IMR-90 (cell line): ENCODE data around the gene ACOX1.

Experiments used
- CEBPB ChIP-seq: IDR thresholded peaks from 2 replicates; pipeline ENCODE4 v1.6.1; 2012; ENCODE audit warnings: low read depth, low read length, improper control_type of control experiment
- CTCF ChIP-seq: conservative IDR thresholded peaks from 2 replicates; pipeline ENCODE4 v1.5.1; 2012; ENCODE audit warnings: mild to moderate bottlenecking, low read depth, low read length, improper control_type of control experiment
- POLR2A ChIP-seq: IDR thresholded peaks from 2 replicates; pipeline ENCODE4 v1.6.1; 2012; ENCODE audit warnings: mild to moderate bottlenecking, low read depth, low read length
- RAD21 ChIP-seq: IDR thresholded peaks from 2 replicates; pipeline ENCODE4 v1.6.1; 2012; ENCODE audit warnings: low read length, improper control_type of control experiment

- TF ChIP-seq POLR2A: no peak
- no peak for TF ChIP-seq CEBPB
- no peak for TF ChIP-seq CTCF
- TF ChIP-seq RAD21: no peak
Measured at GRCh38 chr17:76008208-76008607, 29.2 kb upstream of the ACOX1 start.
